HepG2 (cell line): ENCODE data around the gene ZBTB48. TPM values are rescaled to one million over a fixed set of nuclear protein-coding genes. Genes with fewer than 3 reads are reported as not detected.

Experiments used
- AHDC1 ChIP-seq: sonication (generic); formaldehyde crosslinking; IDR thresholded peaks from 2 replicates; pipeline ENCODE4 v1.5.1; 2020; ENCODE audit warnings: mild to moderate bottlenecking, missing genetic modification reagents, borderline replicate concordance
- CBX1 ChIP-seq: IDR thresholded peaks from one replicate; pipeline ENCODE4 v1.6.1; 2016; ENCODE audit warnings: antibody characterized with exemption, low read depth
- CEBPG ChIP-seq: IDR thresholded peaks from 2 replicates; pipeline ENCODE4 v1.6.1; 2016
- CHCHD3 ChIP-seq: sonication (generic); formaldehyde crosslinking; IDR thresholded peaks from 2 replicates; pipeline ENCODE4 v1.8.0; 2022; ENCODE audit warnings: mild to moderate bottlenecking, missing genetic modification reagents, moderate library complexity
- FOXO1 ChIP-seq: sonication (generic); formaldehyde crosslinking; IDR thresholded peaks from 2 replicates; pipeline ENCODE4 v1.4.0; 2020; ENCODE audit warnings: missing genetic modification reagents
- FOXP1 ChIP-seq, 2 experiments: fragments of 450-650 bp in 1 of 2; IDR thresholded peaks; 2 replicates each; pipeline ENCODE4 v1.6.1; 2017 to 2018; ENCODE audit warnings: antibody characterized with exemption in 1 of 2
- GABPB1 ChIP-seq: IDR thresholded peaks from 2 replicates; pipeline ENCODE4 v1.6.1; 2016; ENCODE audit warnings: mild to moderate bottlenecking, missing genetic modification reagents, moderate library complexity, missing compliant biosample characterization
- GATAD1 ChIP-seq: IDR thresholded peaks from 2 replicates; pipeline ENCODE4 v1.6.1; 2016; ENCODE audit warnings: missing genetic modification reagents, missing compliant biosample characterization
- HNRNPH1 ChIP-seq: fragments of 200-400 bp; formaldehyde crosslinking; optimal IDR thresholded peaks from 2 replicates; pipeline ENCODE3; 2017; ENCODE audit warnings: mild to moderate bottlenecking, low read depth, low read length
- IRF2 ChIP-seq: IDR thresholded peaks from 2 replicates; pipeline ENCODE4 v1.6.1; 2018; ENCODE audit warnings: missing genetic modification reagents, missing compliant biosample characterization
- MBNL3 ChIP-seq: fragments of 250-450 bp; sonication (Bioruptor Pico); conservative IDR thresholded peaks from 2 replicates; pipeline ENCODE4 v1.8.0; 2022; ENCODE audit warnings: mild to moderate bottlenecking, inconsistent platforms
- MTERF4 ChIP-seq: sonication (generic); formaldehyde crosslinking; IDR thresholded peaks from 2 replicates; pipeline ENCODE4 v1.8.0; 2023; ENCODE audit warnings: mild to moderate bottlenecking, missing genetic modification reagents
- NR0B2 ChIP-seq: sonication (generic); formaldehyde crosslinking; IDR thresholded peaks from 2 replicates; pipeline ENCODE4 v1.4.0; 2020; ENCODE audit warnings: mild to moderate bottlenecking, missing genetic modification reagents
- PHF20 ChIP-seq: sonication (generic); formaldehyde crosslinking; IDR thresholded peaks from 2 replicates; pipeline ENCODE4 v1.5.0; 2020; ENCODE audit warnings: mild to moderate bottlenecking, missing genetic modification reagents
- SCMH1 ChIP-seq: sonication (generic); formaldehyde crosslinking; IDR thresholded peaks from 2 replicates; pipeline ENCODE4 v1.9.0; 2021; ENCODE audit warnings: missing genetic modification reagents, mild to moderate bottlenecking, borderline replicate concordance
- SKIL ChIP-seq: sonication (generic); formaldehyde crosslinking; IDR thresholded peaks from 2 replicates; pipeline ENCODE4 v1.8.0; 2022; ENCODE audit warnings: missing genetic modification reagents, mild to moderate bottlenecking, moderate library complexity, borderline replicate concordance
- TCF7 ChIP-seq: sonication (generic); IDR thresholded peaks from 2 replicates; pipeline ENCODE4 v1.6.1; 2016; ENCODE audit warnings: antibody characterized with exemption, low read depth
- TEAD3 ChIP-seq: optimal IDR thresholded peaks from 2 replicates; pipeline ENCODE3; 2016; ENCODE audit warnings: borderline replicate concordance
- ZEB1 ChIP-seq: IDR thresholded peaks from 2 replicates; pipeline ENCODE4 v1.6.1; 2012; ENCODE audit warnings: mild to moderate bottlenecking, low read depth, inconsistent platforms; ENCODE audit not compliant: insufficient replicate concordance
- ZNF33B ChIP-seq: sonication (generic); formaldehyde crosslinking; IDR thresholded peaks from 2 replicates; pipeline ENCODE4 v1.5.1; 2020; ENCODE audit warnings: mild to moderate bottlenecking, missing genetic modification reagents
- ZNF749 ChIP-seq: sonication (generic); formaldehyde crosslinking; IDR thresholded peaks from 2 replicates; pipeline ENCODE4 v1.8.0; 2022; ENCODE audit warnings: mild to moderate bottlenecking, missing genetic modification reagents, moderate library complexity, borderline replicate concordance
- ZNF839 ChIP-seq: sonication (generic); formaldehyde crosslinking; IDR thresholded peaks from 2 replicates; pipeline ENCODE4 v1.4.0; 2020; ENCODE audit warnings: missing genetic modification reagents, mild to moderate bottlenecking, borderline replicate concordance
- ZNF883 ChIP-seq: sonication (generic); formaldehyde crosslinking; IDR thresholded peaks from 2 replicates; pipeline ENCODE4 v1.5.1; 2020; ENCODE audit warnings: mild to moderate bottlenecking, missing genetic modification reagents; ENCODE audit errors: not compliant biosample characterization
- polyA plus RNA-seq, 8 experiments: library from polyadenylated mRNA; depleted of rRNA in 3 of 8; stranded (reverse) in 7 of 8; unstranded in 1 of 8; fragments of >200 nt; fragmentation: Illumina TruSeq in 4 of 8; extraction: Trizol in 4 of 8; gene quantifications; 2 replicates each; pipeline versions ENCODE4 v1.2.1 to v1.2.3, GENCODE V29; 2011 to 2016; ENCODE audit warnings: low read depth in 4 of 8, missing spikeins in 1 of 8, mixed read lengths in 1 of 8; ENCODE audit not compliant: insufficient read depth in 1 of 8
- total RNA-seq, 5 experiments: library from RNA; depleted of rRNA; stranded (reverse); fragments of >200 nt; fragmentation: Illumina TruSeq; extraction: Trizol; gene quantifications; 2 replicates each; pipeline ENCODE4 v1.2.3, GENCODE V29; 2016; ENCODE audit warnings: low read depth in 1 of 5

ZBTB48 gene
- total and polyA plus RNA-seq, 2 of the 13 experiments (the other 11 are each of a cell fraction or from before 2014, with no cell fraction given) = 13.0 to 17.1 TPM

- TF ChIP-seq CBX1 = peak; percentile 74
- no peak for TF ChIP-seq ZEB1
- TF ChIP-seq HNRNPH1 = no peak
- TF ChIP-seq TEAD3 (CRISPR knock-in tag) = no peak
- TF ChIP-seq ZNF749 = no peak
- TF ChIP-seq CEBPG (CRISPR knock-in tag) = no peak
- no peak for TF ChIP-seq ZNF839 (CRISPR knock-in tag)
- TF ChIP-seq PHF20 = no peak
- 0 out of 2 replicates have a peak, but pooled peaks have one; percentile 9 for TF ChIP-seq GATAD1 (CRISPR knock-in tag)
- TF ChIP-seq IRF2 (CRISPR knock-in tag) = no peak; the same call in 1 of the 2 replicates
- no peak for TF ChIP-seq SCMH1 (CRISPR knock-in tag)
- TF ChIP-seq TCF7 = no peak
- TF ChIP-seq CHCHD3 = peak; percentile 18; the same call in 1 of the 2 replicates
- TF ChIP-seq FOXO1 (CRISPR knock-in tag) = no peak
- TF ChIP-seq GABPB1 (CRISPR knock-in tag) = peak; percentile 38
- no peak for TF ChIP-seq AHDC1
- TF ChIP-seq NR0B2 (CRISPR knock-in tag) = no peak
- no peak for TF ChIP-seq ZNF33B (CRISPR knock-in tag)
- TF ChIP-seq SKIL (CRISPR knock-in tag) = no peak
- TF ChIP-seq FOXP1 (IDR thresholded peaks at IDR 0.05) = no peak
- TF ChIP-seq FOXP1 (CRISPR knock-in tag; IDR thresholded peaks at IDR 0.05) = no peak
- TF ChIP-seq ZNF883 = no peak
- no peak for TF ChIP-seq MBNL3
- peak; percentile 93 for TF ChIP-seq MTERF4 (CRISPR knock-in tag)
Measured at GRCh38 chr1:6602669-6603237, 23.0 kb downstream of the ZBTB48 start, which contains the start of gene KLHL21 (continued).
